Neural crest cell (in vitro differentiated cells): ENCODE measurements around the gene PTTG1IP. TPM values are rescaled to one million over a fixed set of nuclear protein-coding genes. Genes with fewer than 3 reads are reported as not detected.

Experiments used
- DNase-seq: peaks from one replicate; pipeline ENCODE4 v3.0.0; 2021; ENCODE audit warnings: low read depth, mixed read lengths, low spot score
- H3K27ac Mint-ChIP-seq: one replicate; pipeline ENCODE4 v1.8.0; 2021; ENCODE audit warnings: mild to moderate bottlenecking, mixed read lengths; ENCODE audit not compliant: unreplicated experiment
- H3K27me3 Mint-ChIP-seq: 2 replicates; pipeline ENCODE4 v1.8.0; 2021; ENCODE audit warnings: low read depth, mild to moderate bottlenecking, mixed read lengths
- H3K36me3 Mint-ChIP-seq: 2 replicates; pipeline ENCODE4 v1.8.0; 2021; ENCODE audit warnings: low read depth, mild to moderate bottlenecking, mixed read lengths
- H3K4me1 Mint-ChIP-seq: 2 replicates; pipeline ENCODE4 v1.8.0; 2021; ENCODE audit warnings: mixed read lengths
- H3K4me3 Mint-ChIP-seq: one replicate; pipeline ENCODE4 v1.8.0; 2021; ENCODE audit warnings: mild to moderate bottlenecking, mixed read lengths
- H3K9me3 Mint-ChIP-seq: 2 replicates; pipeline ENCODE4 v1.8.0; 2021; ENCODE audit warnings: mixed read lengths
- CTCF ChIP-seq: fragments of 200-600 bp; sonication (generic); conservative IDR thresholded peaks from 2 replicates; pipeline ENCODE4 v1.5.0; 2021; ENCODE audit warnings: antibody characterized with exemption, mild to moderate bottlenecking
- total RNA-seq: library from RNA; stranded (reverse); gene quantifications from 2 replicates; pipeline ENCODE4 v1.2.1, GENCODE V29; 2021

Gene PTTG1IP
- total RNA-seq, 1 donor from 2014 or later: 164 TPM

GRCh38 chr21:44820851-44821250 lies 52.6 kb downstream of the PTTG1IP start:
- no peak overlapping the region for H3K27ac Mint-ChIP-seq
- peaks cover 19% of the 10 kb centered on the region for H3K9me3 Mint-ChIP-seq
- peaks cover 5% of the 10 kb centered on the region for H3K27me3 Mint-ChIP-seq
- peaks cover 17% of the 10 kb centered on the region for H3K36me3 Mint-ChIP-seq
- no peak for DNase-seq
- H3K4me1 Mint-ChIP-seq: peaks cover 6% of the 10 kb centered on the region
- TF ChIP-seq CTCF: no peak
- peak overlapping the region; percentile 51 for H3K4me3 Mint-ChIP-seq

DNA sequence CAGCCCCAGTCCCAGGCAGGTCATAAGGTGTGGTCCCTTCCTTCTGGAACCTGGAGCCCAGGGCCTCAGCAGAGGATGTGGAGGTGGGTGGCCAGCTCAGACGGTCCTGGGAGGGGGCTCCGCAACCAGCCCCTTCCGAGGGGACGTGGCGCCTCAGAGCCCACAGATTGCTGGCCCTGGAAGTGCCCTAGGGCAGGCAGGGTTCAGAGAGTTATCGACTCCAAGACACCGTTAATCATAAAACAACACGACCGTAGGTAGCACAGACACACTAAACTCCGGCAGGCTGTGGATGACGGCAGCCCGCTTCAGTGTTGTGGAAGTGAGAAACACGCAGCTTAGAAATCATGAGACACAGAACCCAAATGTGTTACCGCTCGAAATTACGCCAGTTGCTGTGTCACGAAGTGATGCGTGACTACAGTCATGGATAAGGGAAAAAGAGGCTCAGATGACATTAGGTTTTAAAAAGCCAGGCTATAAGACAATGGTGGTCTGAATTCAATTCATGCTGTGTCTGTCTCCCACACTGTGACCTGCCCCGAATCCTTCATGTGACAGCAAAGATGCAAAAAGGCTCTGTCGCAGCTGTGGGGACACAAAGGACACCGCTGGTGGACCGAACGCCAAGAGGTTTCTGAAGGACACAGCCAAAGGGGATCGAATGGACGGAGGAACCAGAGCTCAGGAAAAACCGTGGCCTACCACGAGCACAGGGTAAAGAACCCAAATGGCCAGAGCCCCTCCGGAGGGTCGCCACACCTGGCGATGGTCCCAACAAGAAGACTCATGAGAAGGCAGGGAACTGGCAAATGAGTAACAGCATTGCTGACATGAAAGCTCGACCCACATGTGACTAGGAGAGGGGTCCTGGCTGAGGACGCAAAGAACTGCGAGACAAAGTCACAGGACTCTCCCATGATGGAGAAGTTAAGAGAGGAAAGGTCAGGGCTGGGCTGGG lies 53.9 kb downstream of the PTTG1IP start:
- no peak overlapping the region for H3K27ac Mint-ChIP-seq
- no peak for DNase-seq
- H3K36me3 Mint-ChIP-seq: peaks cover 17% of the 10 kb centered on the region
- peaks cover 19% of the 10 kb centered on the region for H3K9me3 Mint-ChIP-seq
- no peak for TF ChIP-seq CTCF
- H3K4me3 Mint-ChIP-seq: peak overlapping the region; percentile 77
- H3K4me1 Mint-ChIP-seq: peaks cover 9% of the 10 kb centered on the region
- peaks cover 5% of the 10 kb centered on the region for H3K27me3 Mint-ChIP-seq

DNA sequence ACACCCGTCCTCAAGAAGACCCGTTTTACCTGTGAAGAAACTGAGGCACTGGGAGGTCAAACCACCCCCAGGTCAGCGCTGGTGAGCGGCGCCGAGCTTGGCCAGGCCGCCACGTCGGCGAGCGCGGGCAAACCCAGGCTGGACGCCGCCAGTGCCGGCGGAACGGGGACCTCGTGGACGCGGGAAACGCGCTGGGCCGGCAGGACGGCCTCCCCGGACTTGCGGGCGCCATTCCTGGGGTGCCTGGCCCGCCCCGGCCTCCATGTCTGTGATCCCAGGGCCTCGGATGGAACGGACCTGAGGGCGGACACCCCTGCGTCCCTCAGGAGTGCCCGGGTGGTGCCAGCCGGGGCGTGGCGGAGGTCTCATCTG lies 54.9 kb downstream of the PTTG1IP start:
- H3K4me1 Mint-ChIP-seq: peaks cover 9% of the 10 kb centered on the region
- peak overlapping the region; percentile 77 for H3K4me3 Mint-ChIP-seq
- DNase-seq: no peak
- H3K9me3 Mint-ChIP-seq: peaks cover 17% of the 10 kb centered on the region
- no peak for TF ChIP-seq CTCF
- no peak overlapping the region for H3K27ac Mint-ChIP-seq
- H3K27me3 Mint-ChIP-seq: peaks cover 3% of the 10 kb centered on the region
- peaks cover 14% of the 10 kb centered on the region for H3K36me3 Mint-ChIP-seq

DNA sequence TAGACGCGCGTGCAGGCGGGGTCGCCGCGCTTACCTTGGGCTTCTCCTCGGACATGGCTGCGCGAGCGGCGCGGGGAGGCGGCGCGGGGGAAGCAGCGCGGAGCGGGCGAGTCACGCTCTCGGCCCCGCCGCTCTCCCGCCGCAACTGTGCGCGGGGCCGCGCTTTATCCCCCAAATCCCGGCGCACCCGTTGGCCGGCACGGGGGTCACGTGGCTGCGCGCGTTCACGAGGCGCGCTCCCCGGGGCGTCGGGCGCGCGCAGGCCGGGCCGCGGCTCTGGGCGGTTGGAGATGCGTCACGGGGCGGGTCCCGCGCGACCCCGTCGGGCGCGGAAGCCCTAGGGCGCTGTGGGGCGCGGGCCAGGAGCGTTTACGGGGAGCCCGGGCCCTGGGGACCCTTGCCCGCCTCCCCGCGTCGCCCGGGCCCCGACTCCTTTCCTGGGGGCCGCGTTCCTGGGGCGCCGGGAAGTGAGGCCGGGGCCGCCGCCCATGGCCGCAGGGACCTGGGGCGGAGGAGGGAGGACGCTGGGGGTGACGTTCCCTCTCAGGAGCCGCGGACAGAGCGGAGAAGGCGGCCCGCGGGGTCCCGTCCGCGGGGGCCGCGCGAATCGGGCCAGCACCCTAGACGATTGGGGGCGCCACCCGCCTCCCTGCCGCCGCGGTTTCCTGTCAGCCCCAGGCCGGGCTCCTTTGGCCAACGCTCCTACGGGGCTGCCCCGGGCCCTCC lies 55.4 kb downstream of the PTTG1IP start, which contains the start of gene SUMO3:
Gene SUMO3, minus strand, starts transcription at position 149 of the 726 bp plus-strand sequence. Its CDS starts 94 bp downstream, at position 55.
- H3K27ac Mint-ChIP-seq: no peak within 1 kb of the TSS
- H3K9me3 Mint-ChIP-seq: peaks cover 13% of the 10 kb centered on the region
- H3K27me3 Mint-ChIP-seq: no peaks in the 10 kb centered on the region
- TF ChIP-seq CTCF: no peak
- H3K36me3 Mint-ChIP-seq: peaks cover 11% of the 10 kb centered on the region
- DNase-seq: peak; percentile 71
- H3K4me1 Mint-ChIP-seq: peaks cover 9% of the 10 kb centered on the region
- peak within 1 kb of the TSS; percentile 77 for H3K4me3 Mint-ChIP-seq

GRCh38 chr21:44817506-44817880 lies 56.0 kb downstream of the PTTG1IP start:
- peaks cover 9% of the 10 kb centered on the region for H3K4me1 Mint-ChIP-seq
- H3K27me3 Mint-ChIP-seq: no peaks in the 10 kb centered on the region
- H3K27ac Mint-ChIP-seq: no peak overlapping the region
- DNase-seq: peak; percentile 82
- peaks cover 9% of the 10 kb centered on the region for H3K9me3 Mint-ChIP-seq
- H3K4me3 Mint-ChIP-seq: peak overlapping the region; percentile 59
- H3K36me3 Mint-ChIP-seq: peaks cover 10% of the 10 kb centered on the region
- no peak for TF ChIP-seq CTCF
